Fibroblast of skin of left biceps (primary cell): Measurements from ENCODE around the gene RPTN.
"Not testable (repeated sequence)": the region's sequence is repeated elsewhere in the genome, so short reads cannot be mapped to it uniquely, and the experiment has no call there.

Experiments
- DNase-seq, 2 experiments: peaks; one replicate each; pipeline ENCODE4 v3.0.0-alpha.2; 2013; ENCODE audit warnings: low read depth in 2 of 2

RPTN gene

DNA sequence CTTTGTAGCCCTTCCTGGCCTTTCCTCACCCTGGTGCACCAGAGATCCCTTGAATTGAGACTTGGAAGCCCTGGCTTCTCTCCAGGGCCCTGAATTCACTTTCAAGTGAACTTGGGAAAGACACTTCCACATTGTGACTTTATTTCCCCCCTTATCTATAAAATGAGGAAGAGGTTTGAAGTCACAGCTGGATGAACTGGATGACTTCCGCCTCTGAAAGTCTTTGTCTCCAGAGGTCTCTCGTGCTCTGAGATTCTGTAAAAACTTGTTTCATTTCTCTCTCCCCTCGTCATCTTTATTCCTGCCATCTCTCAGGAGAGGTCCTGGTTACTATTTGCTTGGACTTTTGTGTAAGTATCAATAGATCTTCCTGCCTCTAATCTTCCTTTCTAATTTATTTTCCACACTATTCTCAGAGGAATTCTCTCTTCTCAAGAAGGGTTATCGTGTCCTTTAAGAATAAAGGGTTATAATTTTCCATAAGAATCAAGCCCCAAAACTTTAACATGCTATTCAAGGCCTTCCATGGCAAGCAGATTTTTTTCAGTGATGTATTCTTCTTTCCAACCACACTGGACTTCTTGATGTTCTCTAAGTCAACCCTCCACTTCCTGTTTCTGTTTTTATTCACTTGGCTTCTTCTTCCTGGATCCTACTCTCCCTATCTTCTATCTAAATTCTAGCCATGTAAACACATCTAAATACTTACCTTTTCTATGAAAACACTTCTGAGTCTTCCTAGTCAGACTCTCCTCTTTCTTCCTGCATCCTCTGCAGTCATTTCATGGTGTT, 6.5 kb upstream of the RPTN start:
- DNase-seq: no peak

DNA sequence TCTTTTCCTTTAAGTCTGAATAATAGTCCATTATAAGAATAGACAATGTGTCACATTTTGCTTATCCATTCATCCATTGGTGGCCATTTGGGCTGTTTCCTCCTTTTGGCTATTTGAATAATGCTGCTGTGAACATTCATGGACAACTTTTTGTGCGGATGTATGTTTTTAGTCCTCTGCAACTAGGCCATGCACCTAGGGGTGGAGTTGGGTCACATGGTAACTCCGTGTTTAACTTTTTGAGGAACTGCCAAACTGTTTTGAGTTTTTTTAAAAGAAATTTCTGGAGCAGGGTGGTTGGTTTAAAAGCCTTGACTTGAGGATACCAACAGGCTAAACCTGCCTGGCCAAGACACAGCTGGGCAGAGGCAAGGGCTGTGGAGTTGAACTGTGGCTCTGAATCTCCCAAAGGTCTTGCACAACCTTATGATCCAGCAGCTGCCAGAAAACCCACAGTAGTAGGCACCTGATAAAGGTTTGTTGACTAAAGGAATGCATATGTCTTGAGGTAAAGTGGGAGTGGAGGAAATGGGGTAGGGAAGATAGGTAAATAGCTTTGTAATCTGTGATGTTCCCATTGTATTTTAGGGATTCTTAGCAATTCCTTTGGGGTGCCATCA, 5.6 kb upstream of the RPTN start:
- no peak for DNase-seq

DNA sequence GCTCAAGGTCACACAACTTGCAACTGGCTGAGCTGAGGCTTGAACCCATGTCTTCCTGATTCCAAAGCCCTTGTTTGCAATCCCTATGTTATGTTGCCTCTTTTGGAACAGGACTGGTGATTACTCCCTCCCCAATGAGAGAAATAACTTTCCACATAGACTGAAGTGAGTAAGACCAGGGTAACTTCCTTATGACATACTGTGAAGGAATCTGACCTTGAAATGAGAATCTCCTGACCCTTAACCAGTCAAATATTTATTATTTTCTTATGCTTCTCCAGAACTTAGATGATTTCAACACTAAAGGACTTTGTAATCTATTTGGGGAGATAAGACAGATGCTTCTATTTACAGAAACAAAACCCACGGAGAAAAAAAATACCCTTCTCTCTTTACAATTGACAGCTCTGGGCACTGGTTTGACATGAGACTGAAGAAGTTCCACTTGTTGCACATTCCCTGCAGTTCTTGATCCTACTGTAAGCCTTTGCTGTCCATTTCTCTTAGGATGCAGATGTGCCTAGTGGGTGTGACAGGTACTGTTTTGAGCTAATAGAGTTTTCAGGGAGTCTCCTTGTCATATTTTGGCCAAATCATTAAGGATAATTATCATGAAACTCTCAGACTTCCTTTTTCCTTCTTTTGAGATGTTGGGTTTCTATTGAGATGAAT, 3.9 kb upstream of the RPTN start:
- DNase-seq: peak in 1 of 2 experiments; percentile 18

DNA sequence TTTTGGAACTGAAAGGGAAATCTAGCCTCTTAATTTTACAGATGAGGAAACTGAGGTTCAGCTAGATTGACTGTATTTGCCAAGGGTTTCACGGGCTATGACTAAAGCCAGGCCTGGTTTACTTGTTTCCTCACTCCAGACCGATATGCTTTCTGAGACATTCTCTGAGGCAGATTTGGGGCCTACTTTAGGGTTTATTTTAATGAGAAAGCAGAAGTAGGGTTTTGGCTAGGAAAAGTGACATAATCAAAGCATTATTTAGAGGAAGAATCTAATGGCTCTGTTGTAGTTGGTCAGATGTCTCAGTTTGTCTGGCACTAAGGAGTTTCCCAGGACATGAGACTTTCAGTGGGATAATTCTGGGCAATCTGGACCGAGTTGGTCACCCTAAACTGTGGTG, 1.5 kb upstream of the RPTN start:
- no peak for DNase-seq

GRCh38 chr1:152153996-152154395, 5.0 kb downstream of the RPTN start:
- DNase-seq: no peak

GRCh38 chr1:152151646-152152045, 7.4 kb downstream of the RPTN start:
- no peak for DNase-seq

DNA sequence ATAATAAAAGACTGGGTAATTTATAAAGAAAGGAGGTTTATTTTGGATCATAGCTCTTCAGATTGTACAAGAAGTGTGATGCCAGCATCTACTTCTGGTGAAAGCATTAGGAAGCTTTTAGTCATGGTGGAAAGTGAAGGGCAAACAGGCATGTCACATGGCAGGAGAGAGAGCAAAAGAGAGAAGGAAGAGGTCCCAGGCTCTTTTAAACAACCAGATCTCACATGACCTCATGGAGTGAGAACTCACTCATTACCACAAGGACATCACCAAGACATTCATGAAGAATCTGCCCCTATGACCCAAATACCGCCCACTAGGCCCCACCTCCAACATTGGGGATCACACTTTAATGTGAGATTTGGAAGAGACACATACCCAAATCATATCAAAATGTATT, 10.0 kb downstream of the RPTN start:
- DNase-seq: no peak

- no peak for DNase-seq
These were observed 11.0 kb downstream of the RPTN start for GRCh38 chr1:152148051-152148450.

DNA sequence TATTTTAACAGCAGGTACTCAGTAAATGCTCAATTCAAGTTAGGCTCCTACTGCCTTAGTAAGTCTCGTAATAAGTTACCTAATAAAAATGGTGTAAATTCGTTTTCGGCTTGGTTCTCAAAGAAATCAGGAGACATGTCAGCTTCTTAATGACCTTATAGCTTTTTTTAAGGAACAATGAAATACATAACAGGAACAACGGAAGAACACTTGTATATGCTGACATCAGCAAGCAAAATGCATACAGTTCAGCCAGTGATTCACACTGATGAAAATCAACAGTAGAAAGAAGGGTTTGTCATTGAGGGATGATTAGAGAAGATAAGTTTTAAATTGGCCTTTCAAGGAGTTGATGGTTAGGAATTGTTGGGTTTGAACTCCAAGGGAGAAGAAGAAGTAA, 13.3 kb downstream of the RPTN start:
- DNase-seq: no peak

- not testable (repeated sequence) for DNase-seq
These were observed 14.3 kb downstream of the RPTN start for GRCh38 chr1:152144674-152145183.

DNA sequence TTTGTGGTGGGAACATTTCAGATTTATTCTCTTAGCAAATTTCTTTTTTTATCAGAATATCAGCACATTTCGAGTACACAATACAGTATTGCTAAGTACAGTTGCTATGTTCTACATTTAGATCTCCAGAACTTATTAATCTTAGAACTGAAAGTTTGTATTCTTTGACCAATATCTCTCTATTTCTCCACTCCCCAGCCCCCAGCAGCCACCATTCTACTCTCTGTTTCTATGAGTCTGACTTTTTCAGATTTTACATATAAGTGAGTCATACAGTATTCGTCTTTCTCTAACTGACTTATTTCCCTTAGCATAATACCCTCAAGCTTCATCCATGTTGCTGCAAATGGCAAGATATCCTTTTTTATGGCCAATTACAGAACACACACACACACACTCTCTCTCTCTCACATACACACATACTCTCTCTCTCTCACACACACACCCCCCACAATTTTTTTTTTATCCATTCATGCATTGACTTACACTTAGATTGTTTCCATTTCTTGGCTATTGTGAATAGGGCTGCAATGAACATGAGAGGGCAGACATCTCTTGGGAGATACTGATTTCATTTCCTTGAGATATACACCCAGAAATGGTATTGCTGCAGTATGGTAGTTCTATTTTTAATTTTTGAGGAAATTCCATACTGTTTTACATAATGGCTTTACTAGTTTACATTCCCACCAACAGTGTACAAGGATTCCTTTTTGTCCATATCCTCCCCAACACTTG, 15.7 kb downstream of the RPTN start:
- DNase-seq: no peak

DNA sequence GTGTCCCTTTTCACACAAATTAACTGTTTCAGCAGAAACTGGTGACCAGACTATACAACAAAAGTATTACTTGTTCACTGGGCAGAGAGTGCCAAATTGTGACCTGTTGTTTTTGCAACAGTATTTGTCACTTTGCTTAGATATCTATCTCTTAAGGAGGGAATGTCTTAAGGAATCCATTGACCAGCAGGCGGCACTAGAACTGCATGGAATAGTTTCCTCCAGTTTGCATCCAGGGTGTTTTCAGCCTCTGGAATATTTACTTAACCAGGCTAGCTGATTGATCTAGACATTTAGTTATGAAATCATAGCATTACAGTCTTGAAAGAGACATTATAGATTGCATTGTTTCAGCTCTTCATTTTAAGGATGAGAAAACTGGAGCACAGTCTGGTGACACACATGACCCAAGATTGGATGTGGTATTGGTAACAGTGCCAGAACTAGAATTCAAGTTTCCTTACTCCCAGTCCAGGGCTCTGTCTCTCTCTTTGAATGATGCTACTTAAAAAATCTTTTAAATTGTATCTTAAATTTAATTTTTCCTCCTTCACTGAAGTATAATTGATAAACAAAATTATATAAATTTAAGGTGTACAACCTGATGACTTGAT, 16.9 kb downstream of the RPTN start:
- DNase-seq: peak; percentile 12 to 15

DNA sequence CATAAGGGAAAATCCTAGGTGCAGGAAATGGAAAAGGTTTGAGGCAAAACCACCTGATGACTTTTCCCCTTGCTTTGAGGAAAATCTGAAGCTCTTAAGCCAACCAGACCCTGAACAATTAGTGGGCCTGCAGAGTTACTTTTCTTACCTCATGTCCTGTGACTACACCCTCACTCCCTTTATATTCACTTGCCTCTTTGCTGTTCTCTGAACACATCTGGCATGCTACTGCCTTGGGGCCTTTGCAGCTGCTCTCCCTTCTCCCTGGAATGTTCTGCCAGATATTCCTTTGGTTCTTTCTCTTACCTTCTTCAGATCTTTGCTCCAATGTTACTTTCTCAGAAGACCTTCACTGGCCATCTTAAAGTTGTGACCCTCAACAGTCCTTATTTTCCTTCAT, 21.8 kb downstream of the RPTN start:
- no peak for DNase-seq

- DNase-seq: no peak
These were observed 28.8 kb downstream of the RPTN start for GRCh38 chr1:152130186-152130585.

DNA sequence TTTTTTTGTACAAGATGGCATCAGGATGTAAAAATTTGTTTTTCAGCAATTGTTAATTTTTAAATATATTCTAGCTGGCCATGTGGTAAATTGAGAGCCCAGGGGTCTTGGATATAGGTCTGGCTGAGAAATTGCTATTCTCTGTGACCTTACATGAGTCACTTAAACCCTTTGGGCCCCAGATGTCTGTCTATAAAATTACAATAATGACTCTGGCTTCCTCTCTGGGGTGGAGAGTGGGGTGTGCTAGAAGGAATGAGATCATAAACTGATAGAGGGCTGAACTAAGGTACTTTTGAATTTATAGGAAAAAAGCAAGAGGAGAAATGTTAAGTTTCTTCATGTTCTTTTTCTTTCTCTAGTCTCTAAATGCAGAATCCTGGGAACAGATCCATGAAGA, 31.4 kb downstream of the RPTN start:
- DNase-seq: no peak

DNA sequence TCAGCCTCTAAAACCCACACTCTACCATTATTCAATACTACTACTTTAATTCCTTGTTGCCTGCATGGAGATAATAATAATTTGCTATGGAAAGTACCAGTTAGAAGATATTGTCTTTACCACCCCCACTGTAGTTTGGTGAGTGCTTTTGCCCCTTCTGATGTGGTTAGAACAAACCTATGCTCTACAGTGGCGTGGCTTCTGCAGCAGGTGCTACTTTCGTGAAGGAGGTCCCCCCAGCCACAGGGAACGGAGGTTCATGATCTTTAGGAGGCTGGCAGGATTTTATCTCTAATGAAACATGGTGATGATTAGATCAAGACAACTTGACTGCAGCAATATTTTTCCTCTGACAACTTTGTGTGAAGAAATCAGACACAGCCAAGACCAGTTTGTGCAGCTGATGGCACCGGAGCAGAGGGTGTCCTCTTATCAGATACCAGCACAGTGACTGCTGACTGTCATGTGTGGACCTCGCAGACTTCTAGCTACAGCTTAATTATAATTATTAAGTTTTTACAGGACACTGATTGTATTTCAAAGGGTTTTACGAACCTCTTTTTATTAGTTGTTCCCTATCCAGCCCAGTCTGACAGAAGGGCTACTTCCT, 33.1 kb downstream of the RPTN start:
- DNase-seq: no peak

DNA sequence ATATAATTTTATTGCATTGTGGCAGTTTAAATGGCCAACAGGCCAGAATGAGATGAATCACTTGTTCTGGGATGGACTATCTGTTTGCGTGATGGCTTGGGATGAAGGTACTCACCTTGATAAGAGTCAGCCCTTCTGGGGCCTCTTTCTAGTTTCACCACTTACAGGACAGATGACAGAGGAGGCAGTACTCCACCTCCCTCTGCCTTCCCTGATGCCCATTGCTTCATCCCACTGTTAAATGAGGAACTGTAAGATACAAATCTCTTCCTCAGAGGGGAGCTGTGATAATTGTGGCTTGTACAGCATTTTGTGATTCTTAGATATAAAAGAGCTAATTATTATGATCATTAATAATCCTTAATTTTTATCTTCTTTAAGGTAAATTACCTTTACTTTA, 40.1 kb downstream of the RPTN start:
- DNase-seq: no peak

DNA sequence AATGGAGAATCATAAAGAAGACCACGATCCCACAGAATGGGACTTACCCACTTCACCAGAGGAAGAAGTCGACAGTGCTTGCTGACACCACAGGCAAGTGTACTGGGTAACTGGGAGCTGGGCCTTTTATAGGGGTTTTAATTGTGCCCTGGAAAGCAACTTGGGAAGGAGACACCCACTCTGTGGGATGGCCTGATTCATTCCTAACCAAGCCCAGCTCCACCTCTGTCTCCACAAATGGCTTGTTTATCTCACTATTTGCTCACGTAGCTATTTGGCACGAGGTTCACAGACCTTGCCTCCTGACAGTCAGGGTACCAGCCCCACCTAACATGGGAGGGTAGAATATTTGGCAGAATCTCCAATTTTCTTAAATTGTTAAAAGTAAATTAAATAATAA, 43.7 kb downstream of the RPTN start, which contains the start of gene TCHH:
TCHH (minus strand) TSS at position 101 of the 400 bp plus-strand sequence. CDS start 1,364 bp downstream, outside the sequence.
- no peak for DNase-seq

GRCh38 chr1:152112885-152113432, 46.1 kb downstream of the RPTN start:
- DNase-seq: no peak

- DNase-seq: no peak
These were observed 46.7 kb downstream of the RPTN start for GRCh38 chr1:152112101-152112884.
